ENCODE measurements around the gene ESYT3.
"Not testable (repeated sequence)": the region's sequence is repeated elsewhere in the genome, so short reads cannot be mapped to it uniquely, and the experiment has no call there.

DNA sequence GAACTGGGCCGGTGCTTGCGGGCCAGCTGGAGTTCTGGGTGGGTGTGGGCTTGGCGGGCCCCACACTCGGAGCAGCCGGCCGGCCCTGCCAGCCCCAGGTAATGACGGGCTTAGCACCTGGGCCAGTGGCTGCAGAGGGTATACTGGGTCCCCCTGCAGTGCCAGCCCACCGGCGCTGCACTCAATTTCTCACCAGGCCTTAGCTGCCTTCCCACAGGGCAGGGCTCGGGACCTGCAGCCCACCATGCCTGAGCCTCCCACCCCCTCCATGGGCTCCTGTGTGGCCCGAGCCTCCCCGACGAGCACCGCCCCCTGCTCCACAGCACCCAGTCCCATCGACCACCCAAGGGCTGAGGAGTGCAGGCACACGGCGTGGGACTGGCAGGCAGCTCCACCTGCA lies 50.3 kb downstream of the ESYT3 start:
- not testable (repeated sequence) for TF ChIP-seq POLR2AphosphoS5, POLR2A, EP300 (IDR thresholded peaks at IDR 0.05)
- TF ChIP-seq, protein P1, sequence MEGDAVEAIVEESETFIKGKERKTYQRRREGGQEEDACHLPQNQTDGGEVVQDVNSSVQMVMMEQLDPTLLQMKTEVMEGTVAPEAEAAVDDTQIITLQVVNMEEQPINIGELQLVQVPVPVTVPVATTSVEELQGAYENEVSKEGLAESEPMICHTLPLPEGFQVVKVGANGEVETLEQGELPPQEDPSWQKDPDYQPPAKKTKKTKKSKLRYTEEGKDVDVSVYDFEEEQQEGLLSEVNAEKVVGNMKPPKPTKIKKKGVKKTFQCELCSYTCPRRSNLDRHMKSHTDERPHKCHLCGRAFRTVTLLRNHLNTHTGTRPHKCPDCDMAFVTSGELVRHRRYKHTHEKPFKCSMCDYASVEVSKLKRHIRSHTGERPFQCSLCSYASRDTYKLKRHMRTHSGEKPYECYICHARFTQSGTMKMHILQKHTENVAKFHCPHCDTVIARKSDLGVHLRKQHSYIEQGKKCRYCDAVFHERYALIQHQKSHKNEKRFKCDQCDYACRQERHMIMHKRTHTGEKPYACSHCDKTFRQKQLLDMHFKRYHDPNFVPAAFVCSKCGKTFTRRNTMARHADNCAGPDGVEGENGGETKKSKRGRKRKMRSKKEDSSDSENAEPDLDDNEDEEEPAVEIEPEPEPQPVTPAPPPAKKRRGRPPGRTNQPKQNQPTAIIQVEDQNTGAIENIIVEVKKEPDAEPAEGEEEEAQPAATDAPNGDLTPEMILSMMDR (IDR thresholded peaks at IDR 0.05): not testable (repeated sequence)

Measured in upper lobe of left lung (tissue), 4 donors.